ENCODE measurements around the gene CELF2.

Gene CELF2

GRCh38 chr10:11262494-11263345 is 245.0 kb downstream of the CELF2 start:
- Histone ChIP-seq H3K9ac (ENCODE audit: low read length) (no peak overlapping the region), H3K27me3 (ENCODE audit: low read length) (no peaks in the 10 kb centered on the region), H2AFZ (ENCODE audit: low read depth, low read length, severe bottlenecking) (no peak overlapping the region), H3F3A (ENCODE audit: insufficient read depth) (no peaks in the 10 kb centered on the region), H3K27ac (ENCODE audit: low read depth, low read length) (no peak overlapping the region), H4K20me1 (ENCODE audit: low read depth, low read length) (no peaks in the 10 kb centered on the region), H3K4me3 (ENCODE audit: insufficient read depth, low read length, poor library complexity, severe bottlenecking) (no peak overlapping the region), H3K9me2 (replicated peaks; ENCODE audit: insufficient read depth, low read length) (no peaks in the 10 kb centered on the region), H3K36me3 (ENCODE audit: low read length) (0 out of 2 replicates have a peak, but pooled peaks cover 3% of the 10 kb centered on the region), H3K4me2 (ENCODE audit: low read depth, low read length, poor library complexity, severe bottlenecking) (no peak overlapping the region), H3K9me3 (ENCODE audit: insufficient read depth, low read length) (no peaks in the 10 kb centered on the region), H3K79me2 (ENCODE audit: insufficient read depth, low read length) (no peaks in the 10 kb centered on the region)
- TF ChIP-seq CTCF (IDR thresholded peaks at IDR 0.05; ENCODE audit: insufficient read depth, low read length, poor library complexity, severe bottlenecking) (no peak), EZH2phosphoT487 (conservative IDR thresholded peaks at IDR 0.05; ENCODE audit: low read length) (no peak)

GRCh38 chr10:11263767-11264166 is 246.1 kb downstream of the CELF2 start:
- no peak for TF ChIP-seq CTCF (IDR thresholded peaks at IDR 0.05; ENCODE audit: insufficient read depth, low read length, poor library complexity, severe bottlenecking)
- TF ChIP-seq EZH2phosphoT487 (conservative IDR thresholded peaks at IDR 0.05; ENCODE audit: low read length), result no peak
- Histone ChIP-seq H3K9ac (ENCODE audit: low read length) (no peak overlapping the region), H4K20me1 (ENCODE audit: low read depth, low read length) (no peaks in the 10 kb centered on the region)

GRCh38 chr10:11264296-11265048 is 246.8 kb downstream of the CELF2 start:
- H2AFZ ChIP-seq (ENCODE audit: low read depth, low read length, severe bottlenecking), result no peak overlapping the region
- no peak overlapping the region for H3K9ac ChIP-seq (ENCODE audit: low read length)
- H3K27ac ChIP-seq (ENCODE audit: low read depth, low read length), result no peak overlapping the region
- no peak overlapping the region for H3K4me3 ChIP-seq (ENCODE audit: insufficient read depth, low read length, poor library complexity, severe bottlenecking)
- no peaks in the 10 kb centered on the region for H3K79me2 ChIP-seq (ENCODE audit: insufficient read depth, low read length)
- H3K9me3 ChIP-seq (ENCODE audit: insufficient read depth, low read length), result no peaks in the 10 kb centered on the region
- 0 out of 2 replicates have a peak, but pooled peaks cover 2% of the 10 kb centered on the region for H3K36me3 ChIP-seq (ENCODE audit: low read length)
- H3K9me2 ChIP-seq (replicated peaks; ENCODE audit: insufficient read depth, low read length), result no peaks in the 10 kb centered on the region
- H3F3A ChIP-seq (ENCODE audit: insufficient read depth), result no peaks in the 10 kb centered on the region
- no peaks in the 10 kb centered on the region for H4K20me1 ChIP-seq (ENCODE audit: low read depth, low read length)
- H3K4me2 ChIP-seq (ENCODE audit: low read depth, low read length, poor library complexity, severe bottlenecking), result no peak overlapping the region
- H3K27me3 ChIP-seq (ENCODE audit: low read length), result no peaks in the 10 kb centered on the region
- TF ChIP-seq CTCF (IDR thresholded peaks at IDR 0.05; ENCODE audit: insufficient read depth, low read length, poor library complexity, severe bottlenecking), result no peak
- TF ChIP-seq EZH2phosphoT487 (conservative IDR thresholded peaks at IDR 0.05; ENCODE audit: low read length), result no peak

More at GRCh38 chr10:11263767-11264166, 246.1 kb downstream of the CELF2 start:
- Histone ChIP-seq H3K9me3 (ENCODE audit: insufficient read depth, low read length) (no peaks in the 10 kb centered on the region), H3K79me2 (ENCODE audit: insufficient read depth, low read length) (no peaks in the 10 kb centered on the region), H3F3A (ENCODE audit: insufficient read depth) (no peaks in the 10 kb centered on the region), H3K27me3 (ENCODE audit: low read length) (no peaks in the 10 kb centered on the region), H3K4me3 (ENCODE audit: insufficient read depth, low read length, poor library complexity, severe bottlenecking) (no peak overlapping the region), H3K27ac (ENCODE audit: low read depth, low read length) (no peak overlapping the region), H2AFZ (ENCODE audit: low read depth, low read length, severe bottlenecking) (no peak overlapping the region), H3K9me2 (replicated peaks; ENCODE audit: insufficient read depth, low read length) (no peaks in the 10 kb centered on the region), H3K36me3 (ENCODE audit: low read length) (0 out of 2 replicates have a peak, but pooled peaks cover 3% of the 10 kb centered on the region), H3K4me2 (ENCODE audit: low read depth, low read length, poor library complexity, severe bottlenecking) (no peak overlapping the region)

All from SU-DHL-6 (cell line).